Measurements from ENCODE around the gene FAM117A.
"Not testable (repeated sequence)": the region's sequence is repeated elsewhere in the genome, so short reads cannot be mapped to it uniquely, and the experiment has no call there.

The FAM117A gene

DNA sequence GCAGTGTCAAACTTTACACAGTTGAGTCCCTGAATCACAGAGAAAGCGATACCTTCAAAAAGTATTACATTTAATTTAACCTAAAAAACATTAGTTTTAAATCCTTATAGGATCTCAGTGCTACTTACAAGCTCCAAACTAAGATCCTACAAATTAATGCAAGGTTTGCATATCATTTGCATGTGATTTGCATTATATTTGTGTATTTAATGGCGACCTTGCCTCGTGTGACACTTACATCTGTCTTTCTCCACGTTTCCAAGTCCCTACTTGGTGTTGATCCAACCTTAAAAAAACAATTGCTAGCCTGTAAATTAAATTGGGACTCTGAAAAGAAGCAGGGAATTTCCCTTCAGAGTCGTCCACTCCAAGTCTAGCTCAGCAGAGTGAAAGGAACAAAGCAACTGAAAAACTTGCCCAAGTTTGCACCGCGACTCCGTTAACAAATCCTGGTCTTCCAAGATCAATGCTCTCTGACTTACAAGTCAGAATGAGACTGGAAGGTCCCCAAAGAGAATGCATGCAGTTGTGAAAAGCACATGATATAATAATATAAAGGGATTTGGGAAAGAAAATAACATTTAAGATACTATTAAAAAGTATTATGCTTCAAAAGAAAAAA lies 739 bp upstream of the FAM117A start:
- no peak for DNase-seq (ENCODE audit: low spot score)

DNA sequence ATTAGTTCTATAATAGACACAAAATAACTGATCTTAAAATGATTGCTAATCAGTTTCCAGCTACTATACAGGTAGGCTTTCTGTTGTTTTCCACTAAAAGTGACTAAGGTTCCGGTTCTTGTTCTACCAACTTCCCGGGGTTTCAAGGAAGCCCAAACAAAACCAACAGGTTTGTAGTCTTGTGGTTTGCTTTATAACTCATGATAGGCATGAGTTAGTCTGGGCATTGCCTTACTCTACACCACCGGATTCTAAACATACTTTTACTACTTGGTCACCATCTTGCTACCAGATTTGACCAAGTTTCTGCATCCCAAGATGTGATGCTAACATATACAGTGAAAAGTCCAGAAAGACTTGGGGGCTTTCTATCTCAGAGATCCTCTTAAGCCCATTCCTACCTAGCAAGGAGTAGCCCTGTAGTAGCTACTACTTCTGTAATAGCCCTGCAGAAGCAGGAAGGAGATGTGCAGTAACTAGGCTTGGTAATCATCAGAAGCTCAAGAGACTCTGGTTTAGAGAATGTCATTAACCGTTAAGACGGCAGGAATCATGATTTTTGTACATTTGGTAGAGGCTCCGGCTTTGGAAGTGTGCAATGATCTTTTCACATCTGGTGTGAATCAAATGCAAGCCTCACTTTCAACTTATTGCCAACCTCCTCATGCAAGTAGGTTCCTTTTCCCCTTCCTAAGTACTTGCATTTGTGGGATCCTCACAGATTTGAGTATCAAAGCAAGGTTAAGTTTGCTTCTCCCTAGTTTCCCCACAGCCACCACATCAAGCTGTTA lies 1.6 kb downstream of the FAM117A start:
- DNase-seq (ENCODE audit: low spot score): peak; percentile 68

DNA sequence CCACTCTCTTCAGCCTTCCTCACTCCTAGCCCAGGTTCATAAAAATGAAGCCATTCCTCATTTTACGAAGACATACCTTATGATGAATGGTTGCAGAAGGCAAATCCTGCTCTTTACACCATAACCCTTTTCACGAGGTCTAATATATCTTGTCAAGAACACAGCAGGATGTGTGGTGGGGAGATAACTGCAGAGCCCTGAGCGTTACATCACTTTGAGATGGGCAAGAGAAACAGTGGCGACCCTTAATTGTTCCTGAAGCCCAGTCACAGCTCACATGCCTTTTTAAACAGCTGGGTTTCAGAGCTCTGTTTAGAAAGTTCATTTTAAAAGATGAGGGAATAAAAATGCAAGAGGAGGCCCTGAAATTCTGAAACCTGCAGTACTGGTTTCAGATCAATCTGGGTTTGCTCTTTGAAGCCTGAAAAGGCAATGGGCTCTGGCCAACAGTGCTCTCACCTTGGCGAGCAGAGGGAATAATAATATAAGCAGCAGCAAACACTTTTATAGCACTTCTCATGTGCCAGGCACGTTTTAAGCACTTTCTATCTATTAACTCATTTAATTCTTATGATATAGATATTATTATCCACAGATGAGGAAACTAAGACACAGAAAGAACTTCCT lies 2.9 kb downstream of the FAM117A start:
- no peak for DNase-seq (ENCODE audit: low spot score)

GRCh38 chr17:49760296-49760695 lies 3.6 kb downstream of the FAM117A start:
- DNase-seq (ENCODE audit: low spot score): no peak

DNA sequence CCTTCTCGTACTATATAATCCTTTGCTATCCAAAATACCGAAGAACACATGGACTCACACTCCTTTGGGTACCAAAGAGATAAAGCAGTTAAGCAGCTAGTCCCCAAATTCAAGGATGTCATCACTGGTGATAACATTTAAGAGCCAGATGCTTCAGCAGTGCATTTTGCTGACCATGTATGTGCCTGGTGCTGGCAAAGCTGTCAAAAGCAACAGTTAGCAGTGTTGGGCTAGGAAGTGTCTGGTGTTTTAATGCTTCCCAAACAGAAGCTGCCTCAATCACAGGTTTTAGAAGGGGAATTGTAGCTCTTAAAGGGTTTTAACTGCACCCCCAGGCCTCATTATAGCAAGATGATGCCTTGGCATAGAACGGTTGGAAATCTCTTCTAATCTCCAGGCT lies 4.7 kb downstream of the FAM117A start:
- no peak for DNase-seq (ENCODE audit: low spot score)

GRCh38 chr17:49758464-49759010 lies 5.4 kb downstream of the FAM117A start:
- not testable (repeated sequence) for DNase-seq (ENCODE audit: low spot score)

- DNase-seq (ENCODE audit: low spot score): no peak
Observed at GRCh38 chr17:49757151-49757777, 6.7 kb downstream of the FAM117A start.

- DNase-seq (ENCODE audit: low spot score): no peak
Observed at GRCh38 chr17:49756323-49757150, 7.4 kb downstream of the FAM117A start.

DNA sequence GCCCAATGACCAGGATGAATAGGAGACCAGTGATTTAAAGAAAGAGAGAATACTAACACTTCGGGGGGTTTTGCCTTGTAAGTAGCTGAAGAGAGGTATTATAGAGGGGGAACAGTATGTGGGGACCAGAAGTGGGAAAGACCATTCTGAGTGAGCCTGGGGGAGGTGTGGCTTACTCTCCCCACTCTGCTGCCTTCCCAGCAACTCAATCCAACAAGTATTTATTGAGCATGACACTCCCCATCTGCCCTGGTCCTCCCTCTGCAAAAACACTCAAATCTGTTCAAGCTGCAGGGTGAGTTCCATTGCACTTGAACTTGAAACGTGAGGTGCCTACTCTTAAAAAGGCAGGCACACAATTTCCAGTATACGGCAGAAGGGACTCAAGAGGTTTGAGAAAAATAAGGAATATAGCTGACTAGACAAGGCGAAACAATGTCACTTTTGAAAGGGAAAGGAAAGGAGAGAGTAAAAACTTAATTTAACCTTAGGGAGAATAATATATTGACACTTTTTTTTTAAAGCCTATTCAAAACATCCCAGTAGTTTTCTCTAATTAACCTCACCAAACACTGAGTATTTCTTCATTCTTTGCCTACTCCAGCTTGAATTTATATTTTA lies 8.2 kb downstream of the FAM117A start:
- no peak for DNase-seq (ENCODE audit: low spot score)

DNA sequence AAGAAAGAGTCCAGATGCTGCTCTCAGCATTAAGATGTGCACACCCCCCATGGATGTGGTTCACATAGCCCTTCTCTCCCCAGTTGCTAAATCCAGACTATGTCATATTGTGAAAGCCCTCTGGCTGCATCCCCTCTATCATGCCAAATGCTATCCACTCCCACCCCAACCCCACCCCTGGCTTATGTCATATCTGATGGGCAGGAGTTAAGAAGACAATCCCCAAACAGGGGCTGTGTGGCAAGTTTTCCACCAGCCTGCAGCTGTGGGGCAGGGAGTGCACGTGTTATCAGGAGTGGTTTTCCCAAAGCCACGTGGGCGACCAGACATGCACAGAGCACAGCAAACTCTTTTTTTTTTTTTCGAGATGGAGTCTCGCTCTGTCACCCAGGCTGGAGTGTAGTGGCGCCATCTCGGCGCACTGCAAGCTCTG lies 10.0 kb downstream of the FAM117A start:
- DNase-seq (ENCODE audit: low spot score): no peak

- DNase-seq (ENCODE audit: low spot score): no peak
Observed at GRCh38 chr17:49752508-49752907, 11.4 kb downstream of the FAM117A start.

GRCh38 chr17:49749730-49750129 lies 14.2 kb downstream of the FAM117A start:
- DNase-seq (ENCODE audit: low spot score): no peak

- DNase-seq (ENCODE audit: low spot score): peak; percentile 81
Observed at GRCh38 chr17:49748791-49749190, 15.1 kb downstream of the FAM117A start.

DNA sequence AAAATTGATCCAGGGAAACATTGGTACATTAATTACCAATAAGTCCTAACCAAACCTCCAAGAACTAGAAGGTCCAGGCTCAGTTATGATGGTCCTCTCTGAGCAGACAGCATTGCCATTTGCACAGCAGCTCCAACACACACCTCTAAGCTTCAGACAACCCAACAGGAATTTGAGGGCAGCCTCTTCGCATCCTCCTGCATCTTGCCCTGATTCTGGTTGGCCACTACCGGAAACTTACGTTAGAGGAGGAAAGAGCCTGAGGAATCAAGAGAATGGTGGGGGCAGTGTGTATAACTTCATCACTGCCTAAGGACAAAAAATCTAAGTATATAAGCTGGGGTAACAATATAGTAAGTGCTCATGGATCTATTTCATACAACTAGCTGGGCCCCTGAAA lies 15.7 kb downstream of the FAM117A start:
- peak; percentile 31 for DNase-seq (ENCODE audit: low spot score)

- no peak for DNase-seq (ENCODE audit: low spot score)
Observed at GRCh38 chr17:49747632-49748031, 16.3 kb downstream of the FAM117A start.

- DNase-seq (ENCODE audit: low spot score): peak; percentile 45
Observed at GRCh38 chr17:49746791-49747490, 17.0 kb downstream of the FAM117A start.

DNA sequence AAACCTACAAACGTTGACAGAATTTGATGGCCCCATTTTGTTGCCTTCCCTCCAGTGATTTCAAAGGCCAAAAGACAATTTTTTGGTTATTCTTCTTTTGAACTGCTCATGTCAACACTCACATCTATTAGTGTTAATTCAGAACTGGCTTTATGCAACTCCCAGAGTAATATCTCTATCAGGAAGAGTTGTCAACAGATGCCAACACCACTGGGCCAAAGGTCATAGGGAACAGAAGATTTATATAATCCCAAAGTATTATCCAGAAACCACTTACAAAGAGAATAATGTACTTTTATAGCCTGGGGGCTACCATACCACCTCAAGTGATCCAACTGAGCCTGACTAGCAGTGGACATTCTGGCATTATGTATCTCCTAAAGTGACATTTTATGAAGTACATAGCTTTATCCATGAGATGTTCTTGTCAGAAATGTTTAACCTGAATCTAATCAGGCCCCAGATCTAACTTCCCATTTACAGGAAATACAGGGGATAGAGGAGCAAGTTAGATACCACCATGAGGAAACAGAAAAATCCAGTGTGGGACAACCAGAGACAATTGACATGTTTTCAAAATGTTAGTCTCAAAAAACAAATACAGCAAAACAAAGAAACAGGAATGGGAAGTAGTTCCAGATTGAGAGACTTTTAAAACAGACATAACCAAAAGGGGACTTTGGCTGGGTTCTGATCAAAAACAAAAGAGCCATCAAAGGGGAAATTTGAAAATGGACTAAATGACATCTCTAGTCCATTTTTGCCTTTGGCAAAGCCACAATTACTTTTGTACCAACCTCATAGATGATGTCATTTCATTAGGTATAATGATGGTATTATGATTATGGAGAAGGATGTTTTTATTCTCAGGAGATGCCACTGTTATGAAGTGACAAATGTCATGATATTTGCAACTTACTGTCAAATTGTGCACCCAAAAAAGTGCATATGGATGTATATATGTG lies 18.5 kb downstream of the FAM117A start:
- no peak for DNase-seq (ENCODE audit: low spot score)

DNA sequence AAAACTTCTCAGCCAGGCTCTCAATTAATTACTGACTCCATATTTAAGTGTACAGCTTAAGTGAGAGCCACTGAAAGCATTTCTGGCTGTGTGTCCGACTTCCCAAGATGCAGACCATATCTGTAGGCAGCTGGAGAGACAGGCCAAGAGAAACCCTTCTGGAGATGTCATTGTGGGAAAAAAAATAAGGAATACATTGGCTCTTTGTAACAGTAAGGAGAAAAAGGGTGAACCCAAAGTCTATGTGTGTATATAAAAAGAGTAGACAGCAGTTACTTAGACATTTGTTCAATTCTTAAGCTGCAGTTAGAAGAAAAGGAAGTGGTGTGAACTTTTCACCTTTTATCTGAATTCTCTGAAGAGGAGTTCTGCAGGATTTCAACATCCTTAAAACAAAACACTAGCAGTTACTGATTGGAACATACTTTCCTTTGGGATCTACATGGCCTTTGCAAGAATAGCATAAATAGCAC lies 21.7 kb downstream of the FAM117A start:
- DNase-seq (ENCODE audit: low spot score): peak; percentile 44

DNA sequence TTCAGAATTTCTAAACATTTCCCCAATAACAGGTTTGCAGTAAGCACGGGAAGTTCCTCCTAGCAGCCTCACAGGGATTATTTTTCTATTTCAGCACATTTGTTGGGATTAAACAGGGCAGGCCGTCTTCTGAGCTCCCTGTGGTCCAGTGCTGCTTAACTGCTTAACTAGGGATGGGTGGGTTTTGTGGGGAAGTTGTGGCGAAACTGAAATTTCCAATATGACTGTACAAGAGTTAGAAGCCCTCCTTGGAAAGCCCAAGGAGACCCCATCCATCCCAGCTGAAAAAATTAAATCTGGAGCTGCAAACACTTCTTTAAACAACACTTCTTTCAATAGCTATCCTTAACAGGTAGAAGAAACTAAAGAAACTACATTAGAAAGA lies 22.2 kb downstream of the FAM117A start:
- DNase-seq (ENCODE audit: low spot score): no peak

Measured in CD4-positive, alpha-beta T cell treated with Interleukin-15 for 4 hours (primary cell).